ENCODE results near the gene OSBPL6.

OSBPL6 gene

GRCh38 chr2:178425255-178425827 is 231.0 kb downstream of the OSBPL6 start:
- in situ Hi-C loops (cut with MboI; ENCODE audit: low sequenced_read_pairs): no loop called here

GRCh38 chr2:178426388-178426787 is 232.1 kb downstream of the OSBPL6 start:
- in situ Hi-C loops (cut with MboI; ENCODE audit: low sequenced_read_pairs): no loop called here

- in situ Hi-C loops (cut with MboI; ENCODE audit: low sequenced_read_pairs): no loop called here
Observed at GRCh38 chr2:178427458-178427857, 233.1 kb downstream of the OSBPL6 start.

GRCh38 chr2:178428396-178428806 is 234.1 kb downstream of the OSBPL6 start:
- in situ Hi-C loops (cut with MboI; ENCODE audit: low sequenced_read_pairs): no loop called here

- in situ Hi-C loops (cut with MboI; ENCODE audit: low sequenced_read_pairs): no loop called here
Observed at GRCh38 chr2:178429336-178429735, 235.0 kb downstream of the OSBPL6 start.

- in situ Hi-C loops (cut with MboI; ENCODE audit: low sequenced_read_pairs): no loop called here
Observed at GRCh38 chr2:178436662-178437061, 242.3 kb downstream of the OSBPL6 start.

GRCh38 chr2:178441426-178441825 is 247.1 kb downstream of the OSBPL6 start:
- in situ Hi-C loops (cut with MboI; ENCODE audit: low sequenced_read_pairs): no loop called here

- in situ Hi-C loops (cut with MboI; ENCODE audit: low sequenced_read_pairs): no loop called here
Observed at GRCh38 chr2:178448968-178449661, 254.8 kb downstream of the OSBPL6 start.

- in situ Hi-C loops (cut with MboI; ENCODE audit: low sequenced_read_pairs): no loop called here
Observed at GRCh38 chr2:178449700-178450523, 255.6 kb downstream of the OSBPL6 start.

- in situ Hi-C loops (cut with MboI; ENCODE audit: low sequenced_read_pairs): no loop called here
Observed at GRCh38 chr2:178450524-178450773, 256.1 kb downstream of the OSBPL6 start.

- in situ Hi-C loops (cut with MboI; ENCODE audit: low sequenced_read_pairs): no loop called here
Observed at GRCh38 chr2:178450774-178451525, 256.6 kb downstream of the OSBPL6 start, which contains the start of the genes PJVK and PRKRA. Gene PJVK, plus strand, starts transcription at chr2:178451378. Its CDS starts 2,032 bp downstream, at chr2:178453410. Gene PRKRA, minus strand, starts transcription at chr2:178451175. Its CDS starts 145 bp downstream, at chr2:178451030.

GRCh38 chr2:178452334-178452733 is 258.0 kb downstream of the OSBPL6 start:
- in situ Hi-C loops (cut with MboI; ENCODE audit: low sequenced_read_pairs): no loop called here

Measured in HL-60/S4 (cell line).